HepG2 (cell line): Measurements from ENCODE around the gene C20orf204. TPM values are rescaled to one million over a fixed set of nuclear protein-coding genes. Genes with fewer than 3 reads are reported as not detected.

Source experiments
- ATAC-seq: fragments of 200-7000 bp; cut with Tn5 transposase; 3 replicates; pipeline ENCODE4 v1.9.1; 2020; ENCODE audit warnings: mild to moderate bottlenecking, moderate library complexity
- BruUV-seq: library from RNA; stranded (reverse); fragments of 400-500 nt; replicated peaks from 2 replicates; lab custom pipeline; 2021; lab: Mats Ljungman, UMichigan
- CTCF ChIA-PET: fragments of 300-600 bp; formaldehyde crosslinking; extraction: SDS; loops from one replicate; lab custom pipeline; 2021; ENCODE audit warnings: low total read pairs, inconsistent platforms, low intra/inter-chr PET ratio; lab: Yijun Ruan, JAX
- POLR2A ChIA-PET: fragments of 350-600 bp; sonication (Branson Sonifier 250); formaldehyde crosslinking; loops from one replicate; lab custom pipeline; 2020; ENCODE audit warnings: antibody characterized with exemption, inconsistent platforms; lab: Yijun Ruan, JAX
- DNase-seq: peaks from one replicate; pipeline ENCODE4 v3.0.0-alpha.2; 2015; ENCODE audit warnings: low spot score
- FAIRE-seq: peaks from 3 replicates; lab custom pipeline; 2011; peaks lifted over from hg19 to GRCh38; lab: Jason Lieb, UNC
- H2AFZ ChIP-seq: one replicate; pipeline ENCODE4 v1.6.1; 2011; ENCODE audit warnings: low read length, inconsistent platforms
- H3K27ac ChIP-seq: fragments of 300-600 bp; 3 replicates; pipeline ENCODE4 v1.8.0; 2011; ENCODE audit warnings: mixed run types, mild to moderate bottlenecking, mixed read lengths, low read length, inconsistent platforms; ENCODE audit not compliant: insufficient read depth; ENCODE audit errors: extremely low read length
- H3K27me3 ChIP-seq, 2 experiments: fragments of 200-600 bp in 1 of 2; 2 replicates in 1 of 2; 3 replicates in 1 of 2; pipeline versions ENCODE4 v1.6.0 to v1.8.0; 2011; ENCODE audit warnings: low read length in 2 of 2, mild to moderate bottlenecking in 2 of 2, moderate library complexity in 2 of 2, inconsistent platforms in 1 of 2; ENCODE audit not compliant: insufficient read depth in 2 of 2, control insufficient read depth in 1 of 2
- H3K36me3 ChIP-seq, 2 experiments: fragments of 200-600 bp in 1 of 2; replicated peaks in 1 of 2; 2 replicates in 1 of 2; 3 replicates in 1 of 2; pipeline versions ENCODE4 v1.5.1 to v1.8.0; 2011; ENCODE audit warnings: low read length in 2 of 2, inconsistent platforms in 1 of 2; ENCODE audit not compliant: insufficient read depth in 2 of 2, control insufficient read depth in 1 of 2
- H3K4me1 ChIP-seq: 2 replicates; pipeline ENCODE4 v1.5.1; 2012; ENCODE audit warnings: low read length, inconsistent platforms; ENCODE audit not compliant: insufficient read depth
- H3K4me2 ChIP-seq: 2 replicates; pipeline ENCODE4 v1.6.0; 2011; ENCODE audit warnings: low read depth, low read length, inconsistent platforms
- H3K4me3 ChIP-seq, 3 experiments: fragments of 200-600 bp in 1 of 3; sonication (generic), shearing (Covaris generic) in 1 of 3; replicated peaks in 1 of 3; 2 replicates each; pipeline ENCODE4 v1.5.1; 2011 to 2016; ENCODE audit warnings: low read length in 3 of 3, inconsistent platforms in 2 of 3, low read depth in 2 of 3, mild to moderate bottlenecking in 2 of 3, control low read depth in 1 of 3, mixed read lengths in 1 of 3; ENCODE audit not compliant: insufficient read depth in 1 of 3
- H3K79me2 ChIP-seq: one replicate; pipeline ENCODE4 v1.6.1; 2011; ENCODE audit warnings: low read length, inconsistent platforms; ENCODE audit not compliant: insufficient read depth
- H3K9ac ChIP-seq: 2 replicates; pipeline ENCODE4 v1.6.0; 2011; ENCODE audit warnings: mild to moderate bottlenecking, low read depth, low read length, inconsistent platforms; ENCODE audit not compliant: insufficient read depth
- H3K9me3 ChIP-seq: 2 replicates; pipeline ENCODE4 v1.5.1; 2012; ENCODE audit warnings: mild to moderate bottlenecking, low read length
- H4K20me1 ChIP-seq: 2 replicates; pipeline ENCODE4 v1.6.0; 2011; ENCODE audit warnings: inconsistent platforms, mild to moderate bottlenecking, low read length, moderate library complexity; ENCODE audit not compliant: insufficient read depth
- RBM22 ChIP-seq: fragments of 200-400 bp; formaldehyde crosslinking; optimal IDR thresholded peaks from 2 replicates; pipeline ENCODE3; 2017; ENCODE audit warnings: mild to moderate bottlenecking, low read length, moderate library complexity
- SMAD1 ChIP-seq: sonication (generic); formaldehyde crosslinking; IDR thresholded peaks from 2 replicates; pipeline ENCODE4 v1.4.0; 2020; ENCODE audit warnings: missing genetic modification reagents, low read depth, mild to moderate bottlenecking, borderline replicate concordance
- ZFYVE20 ChIP-seq: sonication (generic); formaldehyde crosslinking; IDR thresholded peaks from 2 replicates; pipeline ENCODE4 v1.8.0; 2023; ENCODE audit warnings: low read depth, mild to moderate bottlenecking, moderate library complexity, missing genetic modification reagents, borderline replicate concordance
- WGBS: methylation state at CpG from one replicate; pipeline ENCODE4 v1.1.6; 2017; ENCODE audit warnings: low lambda C conversion rate; 5-methylcytosine and 5-hydroxymethylcytosine counted together
- in situ Hi-C: cut with HindIII; loops from 2 replicates; pipeline ENCODE4 v1.10.0; 2017; ENCODE audit warnings: low pct_unique_long_range_greater_than_20kb; ENCODE audit not compliant: extremely low pct_ligation_motif_present
- intact Hi-C: fragments of 100-400 bp; cut with micrococcal nuclease; formaldehyde crosslinking; loops from one replicate; pipeline ENCODE4 v1.10.0; 2022; ENCODE audit not compliant: unreplicated experiment
- polyA plus RNA-seq, 8 experiments: library from polyadenylated mRNA; depleted of rRNA in 3 of 8; stranded (reverse) in 7 of 8; unstranded in 1 of 8; fragments of >200 nt; fragmentation: Illumina TruSeq in 4 of 8; extraction: Trizol in 4 of 8; gene quantifications; 2 replicates each; pipeline versions ENCODE4 v1.2.1 to v1.2.3, GENCODE V29; 2011 to 2016; ENCODE audit warnings: low read depth in 4 of 8, missing spikeins in 1 of 8, mixed read lengths in 1 of 8; ENCODE audit not compliant: insufficient read depth in 1 of 8
- total RNA-seq, 5 experiments: library from RNA; depleted of rRNA; stranded (reverse); fragments of >200 nt; fragmentation: Illumina TruSeq; extraction: Trizol; gene quantifications; 2 replicates each; pipeline ENCODE4 v1.2.3, GENCODE V29; 2016; ENCODE audit warnings: low read depth in 1 of 5

Gene C20orf204
- total and polyA plus RNA-seq, 2 of the 13 experiments (the other 11 are each of a cell fraction or from before 2014, with no cell fraction given): 22.1 to 80.0 TPM

DNA sequence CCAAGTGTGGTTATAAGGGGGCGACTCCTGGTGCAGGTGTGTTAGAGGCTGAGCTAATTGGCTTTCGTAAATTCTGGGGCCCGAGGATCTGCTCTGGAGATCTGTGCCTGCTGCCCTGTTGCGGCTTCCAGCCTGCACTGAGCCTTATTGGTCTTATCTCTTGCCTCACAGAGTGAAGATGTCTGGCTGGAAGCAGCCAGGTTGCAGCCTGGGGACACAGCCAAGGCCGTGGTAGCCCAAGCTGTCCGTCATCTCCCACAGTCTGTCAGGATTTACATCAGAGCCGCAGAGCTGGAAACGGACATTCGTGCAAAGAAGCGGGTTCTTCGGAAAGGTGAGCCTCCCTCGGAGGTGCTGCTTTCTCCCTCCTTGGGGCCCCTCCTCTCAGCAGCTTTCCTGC lies 35.1 kb upstream of the C20orf204 start:
- no peaks in the 10 kb centered on the region for H4K20me1 ChIP-seq
- 95% methylated on average over 12 of the region's 12 CpGs for WGBS
- ATAC-seq (no peak), DNase-seq (no peak), FAIRE-seq (no peak)
- H3K79me2 ChIP-seq: no peaks in the 10 kb centered on the region
- H3K36me3 ChIP-seq: peaks cover 63 to 80% of the 10 kb centered on the region in 2 experiments
- TF ChIP-seq ZFYVE20: no peak
- H3K4me2 ChIP-seq: no peak overlapping the region
- H3K27ac ChIP-seq: no peak overlapping the region
- no peak overlapping the region for H3K4me3 ChIP-seq
- H3K9me3 ChIP-seq: no peaks in the 10 kb centered on the region
- in situ Hi-C loops (no loop called here), intact Hi-C loops (no loop called here)
- no peak overlapping the region for H2AFZ ChIP-seq
- H3K9ac ChIP-seq: no peak overlapping the region
- H3K27me3 ChIP-seq: no peaks in the 10 kb centered on the region
- ChIA-PET POLR2A (interaction anchor here (1.0 to 2.1 kb wide), 2 partner anchors 20 to 23 kb away, joined by 5 to 6 read pairs; partner anchors contain the start of gene PRPF6), CTCF (no interaction called here)
- H3K4me1 ChIP-seq: no peaks in the 10 kb centered on the region
- no TSS peak for BruUV-seq

DNA sequence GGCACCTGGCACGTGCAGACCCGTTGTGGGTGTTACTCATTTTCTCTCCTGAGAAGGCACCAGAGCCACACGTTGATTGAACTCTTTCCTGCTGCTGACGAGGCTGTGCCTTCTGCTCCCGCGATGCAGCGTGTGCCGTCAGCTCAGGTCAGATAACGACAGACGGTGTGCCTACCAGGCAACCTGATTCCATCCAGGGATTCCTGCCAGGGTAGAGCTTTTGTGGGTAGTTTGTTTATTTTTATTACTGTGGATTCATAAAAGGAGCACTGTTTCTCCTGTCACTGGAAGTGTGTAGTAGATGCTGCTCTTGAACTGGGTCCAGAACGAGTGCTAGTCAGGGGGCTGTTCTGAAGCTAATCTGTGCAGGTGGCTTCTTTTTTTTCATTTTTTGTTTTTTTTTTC lies 34.4 kb upstream of the C20orf204 start:
- H3K4me3 ChIP-seq: no peak overlapping the region
- DNase-seq (no peak), FAIRE-seq (no peak), ATAC-seq (no peak)
- BruUV-seq: no TSS peak
- no peaks in the 10 kb centered on the region for H4K20me1 ChIP-seq
- no peaks in the 10 kb centered on the region for H3K4me1 ChIP-seq
- POLR2A ChIA-PET: interaction anchor here (1.0 to 2.1 kb wide), 2 partner anchors 21 to 22 kb away, joined by 5 to 6 read pairs; partner anchors contain the start of gene PRPF6
- TF ChIP-seq RBM22 (peak; percentile 46), SMAD1 (CRISPR knock-in tag) (no peak)
- CTCF ChIA-PET: no interaction called here
- H3K9me3 ChIP-seq: no peaks in the 10 kb centered on the region
- no peaks in the 10 kb centered on the region for H3K27me3 ChIP-seq
- WGBS: 93% methylated on average over 11 of the region's 11 CpGs
- intact Hi-C loops: no loop called here
- H3K36me3 ChIP-seq: peaks cover 60 to 78% of the 10 kb centered on the region in 2 experiments
- peaks cover under 1% of the 10 kb centered on the region for H3K79me2 ChIP-seq
- H2AFZ ChIP-seq: no peak overlapping the region
- H3K4me2 ChIP-seq: no peak overlapping the region
- in situ Hi-C loops: no loop called here
- no peak overlapping the region for H3K9ac ChIP-seq
- no peak overlapping the region for H3K27ac ChIP-seq
